LNCAP (cell line): Measurements from ENCODE around the gene ZMYND12.

ENCODE experiments used
- CTCF ChIP-seq: fragments of 450-650 bp; IDR thresholded peaks from 2 replicates; pipeline ENCODE4 v1.5.1; 2017; ENCODE audit warnings: mild to moderate bottlenecking

ZMYND12 gene

GRCh38 chr1:42381280-42381673 is 74.5 kb downstream of the ZMYND12 start:
- TF ChIP-seq CTCF, result no peak

- TF ChIP-seq CTCF, result no peak
These were observed 75.1 kb downstream of the ZMYND12 start, which contains the start of gene RIMKLA for GRCh38 chr1:42380586-42381279. RIMKLA (plus strand) TSS chr1:42380792; CDS start chr1:42380935, 143 bp downstream.
